SK-N-SH (cell line): ENCODE measurements around the gene FIBP.

Experiments used
- CTCF ChIP-seq: fragments of 200-600 bp; sonication (generic); IDR thresholded peaks from 2 replicates; pipeline ENCODE4 v1.6.1; 2017; ENCODE audit warnings: antibody characterized with exemption, mild to moderate bottlenecking, moderate library complexity
- EZH2phosphoT487 ChIP-seq: fragments of 200-600 bp; sonication (generic); IDR thresholded peaks from 2 replicates; pipeline ENCODE4 v1.6.1; 2017; ENCODE audit warnings: low read depth, mixed run types, mild to moderate bottlenecking, antibody characterized with exemption, moderate library complexity, borderline replicate concordance
- FOXM1 ChIP-seq: IDR thresholded peaks from 2 replicates; pipeline ENCODE4 v1.4.0; 2012; ENCODE audit warnings: low read depth, mild to moderate bottlenecking
- GATA2 ChIP-seq: sonication (generic); formaldehyde crosslinking; IDR thresholded peaks from 2 replicates; pipeline ENCODE4 v1.5.0; 2020; ENCODE audit warnings: mild to moderate bottlenecking, missing genetic modification reagents
- MAX ChIP-seq: IDR thresholded peaks from 2 replicates; pipeline ENCODE4 v1.4.0; 2012; ENCODE audit warnings: low read depth
- SMC3 ChIP-seq: IDR thresholded peaks from 2 replicates; pipeline ENCODE4 v1.6.1; 2012; ENCODE audit warnings: low read depth, low read length, improper control_type of control experiment

GRCh38 chr11:65937766-65938165 is 49.5 kb upstream of the FIBP start:
- TF ChIP-seq EZH2phosphoT487 = no peak
- no peak for TF ChIP-seq CTCF
- no peak for TF ChIP-seq SMC3
- TF ChIP-seq MAX = no peak
- no peak for TF ChIP-seq GATA2 (CRISPR knock-in tag)
- no peak for TF ChIP-seq FOXM1
